ENCODE measurements around the gene C12orf50.
"Not testable (repeated sequence)": the region's sequence is repeated elsewhere in the genome, so short reads cannot be mapped to it uniquely, and the experiment has no call there.

C12orf50 gene

DNA sequence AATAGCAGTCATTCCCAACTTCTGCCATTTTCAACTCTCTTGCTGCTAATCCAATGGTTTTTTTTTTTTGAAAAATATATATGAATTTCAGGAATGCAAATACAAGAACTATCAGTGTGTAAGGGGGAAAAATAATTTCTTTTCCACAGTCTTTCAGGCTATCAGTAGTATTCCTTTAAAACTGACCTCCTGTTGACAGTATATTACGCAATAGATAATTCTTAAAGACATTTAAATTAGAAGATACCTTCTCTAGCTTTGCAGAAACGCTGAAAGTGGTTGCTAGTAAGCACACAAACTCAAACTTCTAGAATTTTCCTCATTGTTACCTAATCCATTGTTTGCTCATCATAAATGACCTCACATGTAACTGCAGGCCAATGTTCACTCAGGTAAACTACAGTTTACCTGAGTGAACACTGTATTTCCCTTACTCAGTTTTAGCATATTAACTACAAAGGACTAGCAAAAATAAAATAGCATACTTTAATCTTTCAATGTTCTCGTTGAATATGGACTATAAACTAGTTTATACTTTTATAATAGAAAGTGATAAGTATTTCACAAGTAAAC lies at the start of gene C12orf50:
Gene C12orf50, minus strand, starts transcription at position 309 of the 573 bp plus-strand sequence. CDS start 2,439 bp downstream, outside the sequence.
- no peak for DNase-seq

GRCh38 chr12:88067301-88067700 lies 38.1 kb upstream of the C12orf50 start:
- no peak for DNase-seq

DNA sequence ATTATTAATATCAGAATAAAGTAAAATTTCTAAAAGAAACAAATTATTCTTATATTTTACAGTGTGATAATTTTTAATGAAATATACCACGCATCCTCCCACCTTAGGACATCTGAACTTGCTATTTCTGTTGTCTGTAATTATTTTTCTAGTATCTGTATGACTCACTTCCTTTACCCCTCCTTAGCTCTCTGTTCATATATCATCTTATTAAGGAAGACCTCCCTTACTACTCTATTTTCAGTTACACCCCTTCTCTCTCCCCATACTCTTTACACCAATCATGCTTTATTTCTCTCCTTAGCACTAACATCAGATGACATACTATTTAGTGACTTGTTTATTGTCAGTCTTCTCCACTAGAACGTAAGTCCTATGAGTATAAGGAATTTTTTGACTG lies 34.2 kb upstream of the C12orf50 start:
- DNase-seq: no peak

GRCh38 chr12:88062474-88062873 lies 33.3 kb upstream of the C12orf50 start:
- DNase-seq: no peak

- no peak for DNase-seq
Measured at GRCh38 chr12:88058719-88059077, 29.5 kb upstream of the C12orf50 start.

- no peak for DNase-seq
Measured at GRCh38 chr12:88057994-88058718, 29.0 kb upstream of the C12orf50 start.

DNA sequence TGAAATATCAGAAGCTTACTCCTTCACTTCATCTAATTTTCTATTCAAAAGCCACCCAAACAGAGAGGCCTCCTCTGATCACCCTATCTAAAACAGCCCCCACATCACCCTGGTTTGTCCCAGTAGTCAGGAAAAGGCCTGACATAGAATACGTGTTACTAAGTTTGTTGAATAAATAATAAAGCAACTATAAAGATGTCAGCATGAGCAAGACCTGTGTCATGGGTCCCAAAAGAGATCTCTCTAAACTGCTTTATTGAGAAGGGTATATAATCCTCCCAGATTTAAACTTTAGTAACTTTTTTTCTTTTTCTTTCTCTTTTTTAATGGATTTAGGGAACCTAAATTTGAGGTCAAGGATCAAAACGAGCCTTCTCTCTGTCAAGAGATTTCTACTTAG lies 27.4 kb upstream of the C12orf50 start:
- no peak for DNase-seq

DNA sequence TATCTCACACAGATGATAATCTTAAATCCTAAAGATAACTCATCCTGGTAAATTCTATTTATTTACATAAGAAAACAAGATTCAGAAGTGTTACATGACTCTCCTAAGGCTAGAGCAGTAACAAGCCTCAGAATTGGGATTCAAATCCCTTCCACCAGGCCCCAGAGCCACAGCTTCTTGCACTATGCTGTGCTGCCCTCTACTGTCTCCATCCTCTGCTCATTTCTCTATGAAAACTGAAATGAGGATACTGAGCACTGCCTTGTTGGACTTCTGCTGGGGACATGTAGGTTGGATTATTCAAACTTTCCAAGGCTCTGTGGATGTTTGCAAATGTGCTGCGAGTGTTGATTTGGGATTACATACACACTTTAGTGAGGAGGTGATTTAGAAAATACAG lies 23.5 kb upstream of the C12orf50 start:
- DNase-seq: peak; percentile 11

DNA sequence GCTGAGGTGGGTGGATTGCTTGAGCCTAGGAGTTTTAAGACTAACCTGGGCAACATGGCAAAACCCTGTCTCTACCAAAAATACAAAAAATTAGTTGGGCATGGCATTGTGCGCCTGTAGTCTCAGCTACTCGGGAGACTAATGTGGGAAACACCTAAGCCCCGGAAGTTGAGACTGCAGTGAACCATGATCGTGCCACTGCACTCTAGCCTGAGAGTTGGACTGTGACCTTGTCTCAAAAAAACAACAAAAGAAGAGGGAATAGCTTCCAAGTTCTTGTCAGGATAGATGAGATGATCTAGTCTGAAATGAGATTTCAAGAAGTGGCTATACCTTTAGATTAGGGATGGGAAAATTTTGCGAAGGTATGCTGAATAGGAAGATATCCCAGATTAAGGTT lies 14.8 kb upstream of the C12orf50 start:
- no peak for DNase-seq

DNA sequence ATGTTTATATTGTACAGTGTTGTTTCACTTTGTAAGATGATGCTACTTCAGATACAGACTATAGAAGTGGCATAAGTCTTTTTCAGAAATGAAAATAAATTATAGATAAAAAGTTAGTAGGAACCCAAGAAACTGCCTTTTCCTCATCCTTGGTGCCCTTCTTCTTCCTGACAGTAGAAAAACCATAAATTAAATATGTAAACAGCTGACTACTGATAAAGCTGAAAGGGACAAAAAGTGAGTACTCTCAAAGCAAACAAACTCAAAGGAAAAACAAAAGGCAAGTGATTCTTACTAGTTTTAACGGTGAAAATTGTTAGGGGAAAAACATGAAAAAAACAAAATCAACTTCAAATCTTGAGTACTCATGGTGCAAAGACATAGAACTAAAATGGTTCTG lies 8.6 kb upstream of the C12orf50 start:
- DNase-seq: no peak

- no peak for DNase-seq
Measured at GRCh38 chr12:88036353-88036965, 7.3 kb upstream of the C12orf50 start.

- DNase-seq: no peak
Measured at GRCh38 chr12:88035907-88036289, 6.7 kb upstream of the C12orf50 start.

DNA sequence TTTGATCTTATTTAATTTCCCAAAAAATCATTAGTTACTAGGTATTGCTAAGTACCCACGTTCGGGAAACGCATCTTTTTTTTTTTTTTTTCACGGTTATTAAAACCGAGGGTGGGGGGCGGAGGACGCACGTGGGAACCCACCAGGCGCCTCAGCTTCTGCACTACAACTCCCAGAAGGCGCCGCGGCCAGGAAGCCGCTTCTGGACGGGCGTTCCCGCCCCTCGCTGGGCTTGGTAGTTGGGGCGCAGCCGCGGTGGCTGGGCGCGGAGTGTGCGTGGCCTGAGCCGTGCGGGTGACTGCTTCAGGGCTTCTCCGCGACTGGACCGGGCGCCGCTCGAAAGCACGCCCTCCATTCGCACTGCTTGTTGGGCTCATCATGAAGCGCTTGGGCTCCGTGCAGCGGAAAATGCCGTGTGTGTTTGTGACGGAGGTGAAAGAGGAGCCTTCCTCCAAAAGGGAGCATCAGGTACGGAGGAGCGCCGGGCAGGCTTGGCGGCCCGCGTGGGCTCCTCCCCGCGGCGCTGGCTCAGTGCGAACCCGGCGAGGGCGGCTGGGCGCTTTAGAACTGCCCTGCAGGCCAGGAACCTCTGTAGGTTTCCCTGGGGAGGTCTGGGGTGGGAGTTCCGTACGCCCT lies 6.2 kb upstream of the C12orf50 start:
- peak; percentile 92 for DNase-seq

DNA sequence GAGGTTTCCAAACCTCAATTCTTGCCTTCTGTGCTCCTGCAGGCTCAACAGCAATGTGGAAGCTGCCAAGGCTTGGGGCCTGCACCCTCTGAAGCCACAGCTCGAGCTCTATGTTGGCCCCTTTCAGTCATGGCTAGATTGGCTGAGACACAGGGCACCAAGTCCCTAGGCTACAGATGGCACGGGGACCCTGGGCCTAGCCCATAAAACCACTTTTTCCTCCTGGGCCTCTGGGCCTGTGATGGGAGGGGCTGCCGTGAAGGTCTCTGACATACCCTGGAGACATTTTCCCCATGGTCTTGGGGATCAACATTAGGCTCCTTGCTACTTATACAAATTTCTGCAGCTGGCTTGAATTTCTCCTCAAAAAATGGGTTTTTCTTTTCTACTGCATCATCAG lies 2.0 kb upstream of the C12orf50 start:
- DNase-seq: not testable (repeated sequence)

- DNase-seq: no peak
Measured at GRCh38 chr12:88026196-88026595, 3.0 kb downstream of the C12orf50 start.

GRCh38 chr12:88017964-88018363 lies 11.2 kb downstream of the C12orf50 start:
- DNase-seq: no peak

DNA sequence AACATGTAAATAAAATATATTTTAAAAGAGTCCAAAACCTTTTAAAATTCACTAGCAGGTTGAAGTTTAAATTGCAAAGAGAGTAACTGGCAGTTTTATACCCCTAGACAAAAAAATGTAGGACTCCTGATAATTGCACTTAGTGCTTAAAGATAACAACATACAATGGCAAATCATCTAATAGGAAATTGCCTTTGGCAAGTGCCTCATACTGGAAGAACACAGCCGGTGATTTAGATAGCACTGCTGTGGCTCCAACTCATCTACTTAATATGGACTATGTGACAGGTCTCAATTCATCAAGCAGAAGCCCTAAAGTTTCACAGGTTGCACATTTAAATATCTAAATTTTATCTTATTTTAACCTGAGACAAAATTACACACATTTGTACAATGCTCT lies 13.4 kb downstream of the C12orf50 start:
- no peak for DNase-seq

GRCh38 chr12:88011755-88012154 lies 17.4 kb downstream of the C12orf50 start:
- DNase-seq: no peak

DNA sequence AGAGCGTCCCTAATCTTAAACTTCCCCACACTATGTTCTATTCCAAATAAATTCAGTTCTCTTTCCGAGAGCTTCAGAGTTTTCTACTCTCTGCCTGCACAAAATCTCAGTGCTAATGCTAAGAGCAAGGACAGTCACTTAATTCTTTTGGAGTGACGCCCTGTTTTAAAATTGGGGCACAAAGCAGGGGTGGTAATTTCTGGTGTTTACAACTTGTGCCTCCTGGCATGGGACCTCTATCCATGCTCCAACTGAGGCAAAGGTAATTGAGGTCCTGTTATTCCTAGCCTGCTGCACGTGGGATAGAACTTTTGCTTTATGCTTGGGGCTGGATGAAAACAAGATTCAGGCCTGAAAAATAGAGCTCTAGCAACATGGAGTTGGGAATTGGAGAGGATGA lies 22.9 kb downstream of the C12orf50 start:
- no peak for DNase-seq

DNA sequence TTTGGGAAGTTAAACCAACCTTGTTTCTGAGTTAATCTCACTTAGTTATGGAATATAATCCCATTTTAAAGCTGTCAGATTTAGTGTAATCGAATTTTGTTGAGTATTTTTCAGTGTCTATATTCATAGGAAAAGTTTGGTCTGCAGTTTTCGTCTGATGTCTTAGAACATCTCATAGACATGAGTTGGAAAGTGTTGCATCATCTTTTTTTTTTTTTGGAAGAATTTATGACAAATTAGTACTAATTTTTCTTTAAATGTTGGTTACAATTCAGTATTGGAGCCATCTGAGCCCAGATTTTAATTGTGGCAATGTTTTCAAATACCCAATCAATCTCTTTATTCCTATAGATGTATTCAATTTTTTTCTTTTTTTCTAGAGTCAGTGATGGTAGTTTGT lies 27.9 kb downstream of the C12orf50 start:
- no peak for DNase-seq

DNA sequence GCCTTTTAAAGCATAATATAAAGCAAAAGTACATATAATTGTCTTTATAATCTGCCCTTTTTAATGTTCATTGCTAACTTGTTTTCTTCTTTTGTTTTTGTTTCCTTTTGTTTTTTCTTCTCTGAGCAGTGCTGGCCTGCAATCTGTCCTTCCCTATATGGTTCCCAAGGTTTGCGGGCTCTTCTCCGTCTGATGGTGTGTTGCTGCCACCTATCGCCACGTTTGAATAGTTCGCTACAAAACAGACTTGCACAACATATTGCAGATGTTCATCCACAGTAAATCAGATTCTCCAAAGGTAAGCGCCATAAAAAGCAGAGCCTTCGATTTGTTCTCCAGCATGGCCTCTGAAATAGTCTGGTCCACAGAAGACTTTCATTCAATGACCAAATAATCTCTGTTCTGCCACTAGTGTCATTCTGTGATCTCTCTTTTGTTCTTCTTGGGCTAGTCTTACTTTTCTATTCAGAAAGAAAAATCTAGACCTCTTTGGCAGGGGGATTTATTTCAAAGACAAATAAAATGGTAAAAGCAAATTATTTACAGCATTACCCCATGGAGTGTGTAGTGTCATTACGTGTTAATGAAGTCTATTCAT lies 33.5 kb downstream of the C12orf50 start:
- peak; percentile 24 for DNase-seq

- DNase-seq: no peak
Measured at GRCh38 chr12:87991483-87991882, 37.7 kb downstream of the C12orf50 start.

- no peak for DNase-seq
Measured at GRCh38 chr12:87988534-87988933, 40.7 kb downstream of the C12orf50 start.

All from activated naive CD4-positive, alpha-beta T cell treated with anti-CD3 and anti-CD28 coated beads, Interleukin-2, amount 50 U/mL, for 16 hours (primary cell).